BE2C (cell line): ENCODE results near the gene CCDC183.

Source experiments
- DNase-seq: peaks from one replicate; pipeline ENCODE4 v3.0.0-alpha.2; 2020
- H3K27me3 ChIP-seq: fragments of 250-450 bp; sonication (Bioruptor Pico); 2 replicates; pipeline ENCODE4 v1.5.1; 2020; ENCODE audit warnings: mild to moderate bottlenecking
- H3K36me3 ChIP-seq: fragments of 250-450 bp; sonication (Bioruptor Pico); 2 replicates; pipeline ENCODE4 v1.5.1; 2020; ENCODE audit warnings: mild to moderate bottlenecking
- H3K4me1 ChIP-seq: fragments of 250-450 bp; sonication (Bioruptor Pico); 2 replicates; pipeline ENCODE4 v1.5.1; 2020
- H3K4me3 ChIP-seq: 2 replicates; pipeline ENCODE4 v1.5.1; 2011; ENCODE audit warnings: low read depth, low read length
- H3K9me3 ChIP-seq: fragments of 250-450 bp; sonication (Bioruptor Pico); 2 replicates; pipeline ENCODE4 v1.5.1; 2020
- CTCF ChIP-seq: IDR thresholded peaks from 2 replicates; pipeline ENCODE4 v1.5.1; 2012; ENCODE audit warnings: mild to moderate bottlenecking, low read depth, low read length

Gene CCDC183

GRCh38 chr9:136852664-136853595, 56.8 kb downstream of the CCDC183 start:
- no peaks in the 10 kb centered on the region for H3K27me3 ChIP-seq
- H3K36me3 ChIP-seq = peaks cover 21% of the 10 kb centered on the region
- TF ChIP-seq CTCF = no peak
- DNase-seq = peak; percentile 13
- no peaks in the 10 kb centered on the region for H3K9me3 ChIP-seq
- H3K4me1 ChIP-seq = peaks cover 10% of the 10 kb centered on the region
- H3K4me3 ChIP-seq = no peak overlapping the region

GRCh38 chr9:136853596-136854112, 57.5 kb downstream of the CCDC183 start:
- no peak for TF ChIP-seq CTCF
- Histone ChIP-seq H3K27me3 (no peaks in the 10 kb centered on the region), H3K4me1 (peaks cover 14% of the 10 kb centered on the region), H3K36me3 (peaks cover 25% of the 10 kb centered on the region), H3K4me3 (no peak overlapping the region), H3K9me3 (no peaks in the 10 kb centered on the region)
- no peak for DNase-seq

GRCh38 chr9:136854113-136854841, 58.1 kb downstream of the CCDC183 start:
- Histone ChIP-seq H3K9me3 (no peaks in the 10 kb centered on the region), H3K36me3 (peaks cover 25% of the 10 kb centered on the region), H3K27me3 (no peaks in the 10 kb centered on the region), H3K4me3 (no peak overlapping the region), H3K4me1 (peaks cover 20% of the 10 kb centered on the region)
- DNase-seq = peak; percentile 17
- no peak for TF ChIP-seq CTCF

GRCh38 chr9:136854842-136855460, 58.8 kb downstream of the CCDC183 start:
- peak; percentile 17 for DNase-seq
- peaks cover 24% of the 10 kb centered on the region for H3K4me1 ChIP-seq
- H3K27me3 ChIP-seq = no peaks in the 10 kb centered on the region
- H3K4me3 ChIP-seq = no peak overlapping the region
- H3K9me3 ChIP-seq = no peaks in the 10 kb centered on the region
- no peak for TF ChIP-seq CTCF
- H3K36me3 ChIP-seq = peaks cover 25% of the 10 kb centered on the region

GRCh38 chr9:136855461-136856078, 59.4 kb downstream of the CCDC183 start:
- peaks cover 24% of the 10 kb centered on the region for H3K4me1 ChIP-seq
- peak; percentile 66 for DNase-seq
- no peak for TF ChIP-seq CTCF
- no peaks in the 10 kb centered on the region for H3K27me3 ChIP-seq
- H3K9me3 ChIP-seq = no peaks in the 10 kb centered on the region
- peaks cover 26% of the 10 kb centered on the region for H3K36me3 ChIP-seq
- H3K4me3 ChIP-seq = no peak overlapping the region
